BLaER1 treated with 17β-estradiol and CSF1 and Interleukin-3, amounts not matched to agents 10 nM and 100 nM (cell line): Measurements from ENCODE around the gene MDC1.

Source experiments
- H3K27ac ChIP-seq, 11 experiments: shearing (Covaris generic); formaldehyde crosslinking; 2 replicates each; pipeline ENCODE4 v1.8.1; 2022
- H3K27me3 ChIP-seq, 11 experiments: shearing (Covaris generic); formaldehyde crosslinking; 2 replicates each; pipeline ENCODE4 v1.8.1; 2022
- H3K36me3 ChIP-seq, 11 experiments: shearing (Covaris generic); formaldehyde crosslinking; 2 replicates each; pipeline ENCODE4 v1.8.1; 2022
- H3K4me1 ChIP-seq, 10 experiments: shearing (Covaris generic); formaldehyde crosslinking; 2 replicates each; pipeline ENCODE4 v1.8.1; 2022
- H3K4me2 ChIP-seq, 11 experiments: shearing (Covaris generic); formaldehyde crosslinking; 2 replicates each; pipeline ENCODE4 v1.8.1; 2022
- H3K4me3 ChIP-seq, 10 experiments: shearing (Covaris generic); formaldehyde crosslinking; 2 replicates each; pipeline ENCODE4 v1.8.1; 2022
- H3K9ac ChIP-seq, 11 experiments: shearing (Covaris generic); formaldehyde crosslinking; 2 replicates each; pipeline ENCODE4 v1.8.1; 2022
- H3K9me3 ChIP-seq, 11 experiments: shearing (Covaris generic); formaldehyde crosslinking; replicated peaks in 1 of 11; 2 replicates each; pipeline ENCODE4 v1.8.1; 2022
- H4K20me1 ChIP-seq, 11 experiments: shearing (Covaris generic); formaldehyde crosslinking; 2 replicates each; pipeline ENCODE4 v1.8.1; 2022
- Cebpa-rat ChIP-seq, 11 experiments: shearing (Covaris generic); IDR thresholded peaks; 2 replicates each; pipeline ENCODE4 v1.8.1; 2022

The MDC1 gene

GRCh38 chr6:30742316-30743098 is 25.4 kb upstream of the MDC1 start, which contains the start of gene FLOT1:
Gene FLOT1 (minus strand): TSS chr6:30742687. CDS start chr6:30742189, 498 bp downstream.
- H3K36me3 ChIP-seq = peaks cover 37 to 56% (median 51%) of the 10 kb centered on the region in 11 experiments
- peak; percentile 70 to 98 (median 94); a peak in 21 of 22 replicates for TF ChIP-seq Cebpa-rat (IDR thresholded peaks at IDR 0.05)
- peak within 1 kb of the TSS; percentile 79 to 99 (median 94) for H3K4me3 ChIP-seq
- peaks cover 0 to 7% (median 0%) of the 10 kb centered on the region in 11 experiments; a peak in 5 of 22 replicates for H3K9me3 ChIP-seq
- H3K9ac ChIP-seq = peak within 1 kb of the TSS; percentile 92 to 100 (median 99)
- H3K27ac ChIP-seq = peak within 1 kb of the TSS; percentile 89 to 99 (median 98)
- no peaks in the 10 kb centered on the region for H3K27me3 ChIP-seq
- H3K4me1 ChIP-seq = peaks cover 47 to 73% (median 63%) of the 10 kb centered on the region in 10 experiments
- H4K20me1 ChIP-seq = peaks cover 20 to 57% (median 42%) of the 10 kb centered on the region in 11 experiments; a peak in 20 of 22 replicates
- peak within 1 kb of the TSS; percentile 90 to 99 (median 95) for H3K4me2 ChIP-seq

DNA sequence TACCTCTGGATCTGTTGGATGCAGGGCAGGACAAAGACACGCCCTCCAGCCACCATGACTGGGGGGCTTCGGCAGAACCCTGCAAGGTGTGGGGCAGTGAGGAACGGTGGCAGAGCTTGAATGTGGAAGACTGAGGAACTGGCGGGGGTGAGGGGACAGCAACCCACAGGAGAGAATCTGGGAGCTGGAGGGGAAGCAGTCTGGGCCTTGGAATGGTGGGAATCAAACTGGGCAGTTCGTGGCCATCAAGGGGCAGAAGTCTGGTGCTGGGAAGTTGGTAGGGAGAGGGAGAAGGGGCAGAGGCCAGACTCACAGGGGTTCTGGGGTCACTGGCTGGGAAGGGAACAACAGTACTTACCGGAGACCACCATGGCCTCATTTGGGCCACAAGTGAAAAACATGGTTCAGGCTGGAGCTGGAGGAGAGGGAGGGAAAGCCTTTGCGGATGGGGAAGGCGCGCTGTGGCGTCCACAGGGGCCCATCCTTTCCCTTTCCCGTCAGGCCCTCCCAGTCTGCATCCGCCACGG is 24.8 kb upstream of the MDC1 start:
- H4K20me1 ChIP-seq = peaks cover 27 to 64% (median 48%) of the 10 kb centered on the region in 11 experiments; a peak in 21 of 22 replicates
- H3K4me1 ChIP-seq = peaks cover 53 to 73% (median 65%) of the 10 kb centered on the region in 10 experiments
- peak overlapping the region; percentile 92 to 100 (median 99) for H3K9ac ChIP-seq
- H3K9me3 ChIP-seq = peaks cover 0 to 7% (median 0%) of the 10 kb centered on the region in 11 experiments; a peak in 5 of 22 replicates
- peak overlapping the region; percentile 90 to 99 (median 95) for H3K4me2 ChIP-seq
- peak overlapping the region; percentile 79 to 99 (median 94) for H3K4me3 ChIP-seq
- TF ChIP-seq Cebpa-rat (IDR thresholded peaks at IDR 0.05) = no peak
- peak overlapping the region; percentile 89 to 99 (median 98) for H3K27ac ChIP-seq
- H3K36me3 ChIP-seq = peaks cover 43 to 63% (median 57%) of the 10 kb centered on the region in 11 experiments
- H3K27me3 ChIP-seq = no peaks in the 10 kb centered on the region

DNA sequence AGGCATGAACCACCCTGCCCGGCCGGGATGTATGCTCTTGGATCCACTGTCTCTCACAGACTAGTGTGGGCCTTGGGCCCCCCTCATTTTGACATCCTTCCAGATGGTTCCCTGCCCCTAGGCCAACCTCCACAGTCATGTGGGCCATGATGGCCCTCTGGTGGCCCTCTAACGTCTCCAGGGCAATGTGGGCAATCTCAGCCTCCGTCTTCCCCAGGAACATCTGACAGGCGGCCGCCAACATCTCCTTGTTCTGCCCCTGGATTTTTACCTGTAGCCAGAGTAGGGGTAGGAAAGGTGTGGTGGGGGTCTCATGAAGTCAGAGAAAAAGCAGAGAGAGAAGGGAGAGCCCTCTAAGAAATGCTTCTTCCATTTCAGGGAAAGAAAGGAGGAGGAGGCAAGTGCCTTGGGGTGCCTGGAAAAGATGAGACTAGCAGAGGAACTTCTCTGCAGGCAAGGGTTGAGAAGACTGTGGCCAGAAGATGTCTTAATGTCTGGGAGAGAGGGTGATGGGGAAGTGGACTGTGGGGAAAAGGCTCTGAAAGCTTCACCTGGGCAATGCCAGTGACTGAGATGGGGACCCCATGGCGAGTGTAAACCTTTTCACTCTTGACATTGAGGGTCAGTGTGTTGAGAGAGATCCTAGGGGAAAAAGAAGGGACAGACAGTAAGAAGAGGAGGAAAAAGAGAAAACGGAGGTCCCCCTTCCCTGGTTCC is 24.1 kb upstream of the MDC1 start:
- Histone ChIP-seq H3K4me1 (peaks cover 59 to 75% (median 70%) of the 10 kb centered on the region in 10 experiments), H3K9ac (peak overlapping the region; percentile 92 to 100 (median 99)), H3K4me2 (peak overlapping the region; percentile 90 to 99 (median 95)), H4K20me1 (peaks cover 31 to 69% (median 53%) of the 10 kb centered on the region in 11 experiments; a peak in 21 of 22 replicates), H3K4me3 (peak overlapping the region; percentile 79 to 99 (median 94)), H3K9me3 (peaks cover 0 to 7% (median 0%) of the 10 kb centered on the region in 11 experiments; a peak in 5 of 22 replicates), H3K27ac (peak overlapping the region; percentile 89 to 99 (median 98); a peak in 21 of 22 replicates), H3K27me3 (no peaks in the 10 kb centered on the region), H3K36me3 (peaks cover 50 to 69% (median 61%) of the 10 kb centered on the region in 11 experiments)
- no peak for TF ChIP-seq Cebpa-rat (IDR thresholded peaks at IDR 0.05)

DNA sequence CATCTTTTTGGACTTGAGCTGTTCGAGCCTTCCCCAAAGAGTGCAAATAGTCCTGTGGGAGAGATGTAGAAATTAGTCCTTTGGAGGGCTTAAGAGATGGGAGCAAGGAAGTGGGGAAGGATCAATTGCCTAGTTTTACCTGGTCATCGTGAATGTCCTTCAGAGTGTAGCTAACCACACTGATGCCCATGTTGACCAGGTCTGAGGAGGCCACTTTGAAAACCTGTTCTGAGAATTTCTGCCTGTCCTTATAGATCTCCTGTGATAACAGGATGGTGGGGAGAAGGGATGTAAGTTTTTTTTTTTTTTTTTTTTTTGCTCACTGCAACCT is 23.4 kb upstream of the MDC1 start:
- no peak for TF ChIP-seq Cebpa-rat (IDR thresholded peaks at IDR 0.05)
- H3K4me1 ChIP-seq = peaks cover 62 to 76% (median 74%) of the 10 kb centered on the region in 10 experiments
- no peaks in the 10 kb centered on the region for H3K27me3 ChIP-seq
- H3K27ac ChIP-seq = peak overlapping the region in 10 of 11 experiments; percentile 10 to 99 (median 98); a peak in 13 of 22 replicates
- peaks cover 57 to 76% (median 68%) of the 10 kb centered on the region in 11 experiments for H3K36me3 ChIP-seq
- H3K4me3 ChIP-seq = peak overlapping the region in 4 of 10 experiments; percentile 15 to 99 (median 55); a peak in 6 of 20 replicates
- peaks cover 0 to 7% (median 0%) of the 10 kb centered on the region in 11 experiments; a peak in 5 of 22 replicates for H3K9me3 ChIP-seq
- H4K20me1 ChIP-seq = peaks cover 31 to 76% (median 60%) of the 10 kb centered on the region in 11 experiments; a peak in 21 of 22 replicates
- peak overlapping the region; percentile 44 to 100 (median 99); a peak in 16 of 22 replicates for H3K9ac ChIP-seq
- peak overlapping the region; percentile 90 to 99 (median 95); a peak in 21 of 22 replicates for H3K4me2 ChIP-seq

DNA sequence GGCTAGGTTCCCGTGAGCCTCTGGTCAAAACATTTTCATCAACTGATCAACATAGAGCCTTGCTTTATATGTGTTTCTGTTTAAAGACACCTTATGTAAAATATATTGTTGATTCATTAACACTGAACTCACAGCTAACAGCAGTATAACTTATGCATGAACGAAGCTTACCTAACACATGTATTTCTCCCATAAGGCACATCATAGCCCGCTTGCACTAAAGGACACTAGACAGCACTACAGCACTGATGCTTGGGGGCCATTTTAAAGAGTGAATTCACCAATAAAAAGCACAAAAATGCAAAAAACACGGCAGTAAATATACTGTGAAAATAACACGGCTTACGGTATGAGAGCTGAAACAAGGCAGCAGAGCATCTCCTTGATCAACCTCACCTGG is 21.5 kb upstream of the MDC1 start:
- Histone ChIP-seq H4K20me1 (peaks cover 24 to 83% (median 58%) of the 10 kb centered on the region in 11 experiments; a peak in 21 of 22 replicates), H3K9me3 (peaks cover 0 to 2% (median 0%) of the 10 kb centered on the region in 11 experiments; a peak in 5 of 22 replicates), H3K9ac (peak overlapping the region in 4 of 11 experiments; percentile 1 to 99 (median 6); a peak in 2 of 22 replicates), H3K36me3 (peaks cover 75 to 90% (median 84%) of the 10 kb centered on the region in 11 experiments), H3K27ac (no peak overlapping the region), H3K27me3 (no peaks in the 10 kb centered on the region), H3K4me1 (peaks cover 52 to 84% (median 67%) of the 10 kb centered on the region in 10 experiments), H3K4me3 (peak overlapping the region in 2 of 10 experiments; percentile 9 to 47; a peak in 2 of 20 replicates), H3K4me2 (peak overlapping the region in 9 of 11 experiments; percentile 37 to 99 (median 94); a peak in 17 of 22 replicates)
- TF ChIP-seq Cebpa-rat (IDR thresholded peaks at IDR 0.05) = no peak

DNA sequence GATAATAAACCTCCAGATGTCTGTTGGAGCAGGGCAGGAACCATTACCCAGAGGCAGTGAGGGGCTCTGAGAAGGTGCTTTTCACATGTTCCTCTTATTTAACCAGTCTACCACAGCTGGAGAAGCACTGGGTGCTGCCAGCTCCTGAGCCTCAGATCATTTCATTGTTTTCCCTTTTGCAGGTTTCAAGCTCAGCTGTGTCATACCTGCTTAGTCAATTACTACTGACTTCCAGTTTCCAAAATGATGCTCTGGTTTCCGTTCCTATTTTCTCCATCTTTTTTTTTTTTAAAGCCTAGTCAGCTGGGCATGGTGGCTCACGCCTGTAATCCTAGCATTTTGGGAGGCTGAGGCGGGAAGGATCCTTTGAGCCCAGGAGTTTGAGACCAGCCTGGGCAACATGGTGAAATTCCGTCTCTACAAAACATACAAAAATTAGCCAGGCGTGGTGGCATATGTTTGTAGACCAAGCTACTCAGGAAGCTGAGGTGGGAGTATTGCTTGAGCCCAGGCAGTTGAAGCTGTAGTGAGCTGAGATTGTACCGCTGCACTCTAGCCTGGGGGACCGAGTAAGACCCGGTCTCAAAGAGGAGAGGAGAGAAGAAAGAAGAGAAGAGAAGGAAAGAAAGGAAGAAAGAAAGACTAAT is 18.7 kb upstream of the MDC1 start:
- TF ChIP-seq Cebpa-rat (IDR thresholded peaks at IDR 0.05) = no peak
- Histone ChIP-seq H3K4me1 (peaks cover 55 to 99% (median 73%) of the 10 kb centered on the region in 10 experiments), H3K4me2 (peak overlapping the region; percentile 3 to 99 (median 66); a peak in 18 of 22 replicates), H4K20me1 (peaks cover 31 to 94% (median 70%) of the 10 kb centered on the region in 11 experiments; a peak in 20 of 22 replicates), H3K9ac (peak overlapping the region in 6 of 11 experiments; percentile 7 to 50 (median 22); a peak in 5 of 22 replicates), H3K36me3 (peaks cover 91 to 100% (median 97%) of the 10 kb centered on the region in 11 experiments), H3K27ac (peak overlapping the region in 7 of 11 experiments; percentile 3 to 51 (median 31); a peak in 13 of 22 replicates), H3K4me3 (no peak overlapping the region), H3K9me3 (no peaks in the 10 kb centered on the region), H3K27me3 (no peaks in the 10 kb centered on the region)

GRCh38 chr6:30732237-30732943 is 15.3 kb upstream of the MDC1 start:
- H4K20me1 ChIP-seq = peaks cover 48 to 97% (median 83%) of the 10 kb centered on the region in 11 experiments; a peak in 21 of 22 replicates
- peak overlapping the region in 6 of 11 experiments; percentile 15 to 87 (median 70); a peak in 6 of 22 replicates for H3K4me2 ChIP-seq
- H3K9me3 ChIP-seq = no peaks in the 10 kb centered on the region
- H3K9ac ChIP-seq = peak overlapping the region in 4 of 11 experiments; percentile 4 to 20 (median 10); a peak in 3 of 22 replicates
- peaks cover 41 to 98% (median 51%) of the 10 kb centered on the region in 10 experiments for H3K4me1 ChIP-seq
- H3K27me3 ChIP-seq = no peaks in the 10 kb centered on the region
- no peak for TF ChIP-seq Cebpa-rat (IDR thresholded peaks at IDR 0.05)
- H3K36me3 ChIP-seq = peaks cover 94 to 100% (median 98%) of the 10 kb centered on the region in 11 experiments
- H3K27ac ChIP-seq = no peak overlapping the region
- H3K4me3 ChIP-seq = no peak overlapping the region
